Uterus (tissue), 2 donors: ENCODE results near the gene MYCN.

ENCODE experiments used
- POLR2A ChIP-seq, 2 donors: fragments of 450-650 bp; IDR thresholded peaks; one replicate each; pipeline ENCODE4 v1.6.1; 2016; ENCODE audit warnings: antibody characterized with exemption in 2 of 2, mild to moderate bottlenecking in 1 of 2, moderate library complexity in 1 of 2
- TF ChIP-seq, protein P1 (sequence below), 4 experiments: fragments of 200-600 bp in 2 of 4; fragments of 450-650 bp in 2 of 4; sonication (generic) in 2 of 4; IDR thresholded peaks; one replicate each; pipeline ENCODE4 v1.5.1; 2016 to 2019; ENCODE audit warnings: antibody characterized with exemption in 4 of 4, mild to moderate bottlenecking in 2 of 4, moderate library complexity in 1 of 4

DNA sequence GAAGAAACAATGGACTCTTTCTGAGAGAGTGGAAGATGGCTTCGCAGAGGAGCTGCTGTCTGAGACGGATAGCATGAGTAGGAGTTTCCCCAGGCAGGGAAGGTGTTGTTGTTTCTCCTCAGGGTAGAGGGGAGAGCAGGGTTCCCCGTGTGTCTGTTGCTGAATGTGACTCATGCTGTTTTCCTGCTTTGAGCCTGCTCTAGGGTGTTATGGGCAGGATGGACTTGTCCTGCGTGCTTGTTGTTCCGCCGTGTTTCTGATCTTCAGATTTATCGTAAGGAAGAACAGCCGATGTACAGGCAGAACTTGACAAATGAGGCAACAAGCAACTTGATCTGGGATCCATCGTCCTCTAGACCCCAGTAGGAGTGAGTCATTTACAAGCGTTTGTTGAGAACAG lies 19.7 kb upstream of the MYCN start:
- TF ChIP-seq, protein P1, sequence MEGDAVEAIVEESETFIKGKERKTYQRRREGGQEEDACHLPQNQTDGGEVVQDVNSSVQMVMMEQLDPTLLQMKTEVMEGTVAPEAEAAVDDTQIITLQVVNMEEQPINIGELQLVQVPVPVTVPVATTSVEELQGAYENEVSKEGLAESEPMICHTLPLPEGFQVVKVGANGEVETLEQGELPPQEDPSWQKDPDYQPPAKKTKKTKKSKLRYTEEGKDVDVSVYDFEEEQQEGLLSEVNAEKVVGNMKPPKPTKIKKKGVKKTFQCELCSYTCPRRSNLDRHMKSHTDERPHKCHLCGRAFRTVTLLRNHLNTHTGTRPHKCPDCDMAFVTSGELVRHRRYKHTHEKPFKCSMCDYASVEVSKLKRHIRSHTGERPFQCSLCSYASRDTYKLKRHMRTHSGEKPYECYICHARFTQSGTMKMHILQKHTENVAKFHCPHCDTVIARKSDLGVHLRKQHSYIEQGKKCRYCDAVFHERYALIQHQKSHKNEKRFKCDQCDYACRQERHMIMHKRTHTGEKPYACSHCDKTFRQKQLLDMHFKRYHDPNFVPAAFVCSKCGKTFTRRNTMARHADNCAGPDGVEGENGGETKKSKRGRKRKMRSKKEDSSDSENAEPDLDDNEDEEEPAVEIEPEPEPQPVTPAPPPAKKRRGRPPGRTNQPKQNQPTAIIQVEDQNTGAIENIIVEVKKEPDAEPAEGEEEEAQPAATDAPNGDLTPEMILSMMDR (IDR thresholded peaks at IDR 0.05), result no peak
- TF ChIP-seq POLR2A (IDR thresholded peaks at IDR 0.05), result no peak
